Measurements from ENCODE around the gene TRABD2B.
"Not testable (repeated sequence)": the region's sequence is repeated elsewhere in the genome, so short reads cannot be mapped to it uniquely, and the experiment has no call there.

The TRABD2B gene

DNA sequence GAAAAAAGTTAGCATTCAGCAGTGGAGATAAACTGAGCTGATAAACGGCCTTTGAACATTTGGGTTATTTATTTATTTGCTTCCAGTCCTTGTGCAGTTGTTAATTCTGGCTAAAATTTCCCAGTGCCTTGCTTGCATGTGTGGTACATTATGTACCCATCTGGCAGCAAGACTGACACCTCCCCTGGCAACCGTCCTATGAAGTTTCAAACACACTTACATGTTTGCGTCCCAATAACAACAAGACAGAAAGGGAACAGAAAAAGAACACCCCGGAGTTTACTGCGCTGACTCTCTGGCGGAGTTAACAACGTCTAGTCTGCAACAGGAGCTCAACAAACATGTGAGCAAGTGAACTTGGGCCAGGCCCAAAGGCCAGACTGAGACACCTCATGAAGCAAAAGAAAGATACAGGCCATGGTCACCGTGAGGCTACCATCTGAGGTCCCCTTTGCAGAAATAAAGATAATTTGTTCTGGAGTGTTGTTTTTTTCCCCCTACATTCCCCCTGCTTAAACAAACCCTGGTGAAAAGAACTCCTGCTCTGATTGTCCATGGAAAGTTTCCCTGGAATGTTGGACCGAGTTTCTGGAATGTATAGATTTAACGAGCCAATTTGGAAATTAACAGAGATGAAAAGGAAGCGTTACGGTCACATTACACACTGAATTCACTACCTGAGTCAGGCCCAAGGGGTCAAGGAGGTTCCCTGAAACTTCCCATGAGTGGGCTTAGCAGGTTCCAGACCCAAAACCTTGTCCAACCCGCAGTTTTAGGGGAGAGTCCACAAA, 33.4 kb downstream of the TRABD2B start:
- FAIRE-seq, result no peak

- no peak for FAIRE-seq
Observed at GRCh38 chr1:47962750-47963492, 34.3 kb downstream of the TRABD2B start.

- FAIRE-seq, result not testable (repeated sequence)
Observed at GRCh38 chr1:47961835-47962234, 35.4 kb downstream of the TRABD2B start.

DNA sequence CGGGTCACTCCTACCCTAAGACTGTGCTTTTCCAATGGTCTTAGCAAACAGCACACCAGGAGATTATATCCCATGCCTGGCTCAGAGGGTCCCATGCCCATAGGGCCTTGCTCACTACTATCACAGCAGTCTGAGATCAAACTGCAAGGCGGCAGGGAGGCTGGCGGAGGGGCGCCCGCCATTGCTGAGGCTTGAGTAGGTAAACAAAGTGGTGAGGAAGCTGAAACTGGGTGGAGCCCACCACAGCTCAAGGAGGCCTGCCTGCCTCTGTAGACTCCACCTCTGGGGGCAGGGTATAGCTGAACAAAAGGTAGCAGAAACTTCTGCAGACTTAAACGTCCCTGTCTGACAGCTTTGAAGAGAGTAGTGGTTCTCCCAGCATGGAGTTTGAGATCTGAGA, 40.7 kb downstream of the TRABD2B start:
- FAIRE-seq, result not testable (repeated sequence)

DNA sequence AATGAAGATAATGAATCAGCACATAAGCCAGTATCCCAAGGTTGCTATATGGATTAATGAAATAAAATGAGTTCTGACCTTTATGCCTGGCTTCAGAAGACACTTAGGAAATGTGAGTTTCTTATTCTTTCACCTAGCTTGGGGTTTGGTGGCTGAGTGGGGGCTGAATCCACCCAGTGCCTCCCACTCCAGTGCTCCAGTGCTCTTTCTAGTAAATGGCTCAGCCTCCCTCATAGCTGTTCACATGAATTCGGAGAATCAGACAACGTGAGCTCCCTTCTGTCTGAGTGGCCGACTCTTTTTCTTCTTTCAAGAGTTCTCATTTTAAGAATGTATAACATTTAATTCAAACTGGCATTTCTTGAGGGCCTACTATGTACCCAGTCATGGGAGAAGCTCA, 43.5 kb downstream of the TRABD2B start:
- FAIRE-seq, result no peak

- FAIRE-seq, result no peak
Observed at GRCh38 chr1:47951545-47952235, 45.5 kb downstream of the TRABD2B start.

DNA sequence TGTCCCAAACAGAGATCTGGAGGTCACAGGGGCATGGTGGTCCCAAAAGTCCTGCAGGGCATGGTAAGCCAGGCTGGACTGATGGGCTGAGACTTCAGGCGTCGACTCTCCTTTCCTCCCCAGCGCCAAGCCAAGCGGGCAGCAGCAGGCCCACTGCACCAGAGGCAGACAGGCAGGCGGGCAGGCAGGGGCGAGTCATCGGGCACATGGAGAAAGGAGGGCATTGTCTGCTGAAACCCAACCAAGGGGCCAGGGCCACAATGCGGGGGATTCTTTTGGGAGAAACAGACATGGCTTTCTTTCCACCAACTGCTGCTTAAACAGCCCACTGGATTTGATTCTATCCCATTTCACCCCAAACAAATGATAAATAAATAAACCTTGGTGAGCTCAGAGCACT, 46.2 kb downstream of the TRABD2B start:
- FAIRE-seq, result no peak

- FAIRE-seq, result no peak
Observed at GRCh38 chr1:47950471-47950870, 46.7 kb downstream of the TRABD2B start.

GRCh38 chr1:47948126-47948525, 49.1 kb downstream of the TRABD2B start:
- no peak for FAIRE-seq

DNA sequence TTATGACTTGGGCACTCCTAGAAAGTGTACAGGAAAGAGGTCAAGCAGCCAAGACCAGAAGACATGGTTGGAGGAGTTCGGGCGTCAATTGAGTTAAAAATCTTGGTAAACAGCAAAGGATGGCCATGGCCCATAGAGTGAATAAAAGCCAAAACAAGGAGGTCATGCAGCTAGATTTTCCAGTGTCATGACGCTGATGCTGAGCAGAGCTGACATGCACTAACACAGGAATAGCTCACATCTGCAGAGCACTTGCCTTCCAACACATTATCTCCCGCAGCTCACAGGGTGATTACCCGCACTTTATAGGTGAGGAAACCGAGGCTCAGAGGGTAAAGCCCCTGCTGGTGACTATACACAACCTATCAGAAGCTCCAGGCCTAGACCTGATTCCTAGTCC, 49.7 kb downstream of the TRABD2B start:
- FAIRE-seq, result no peak

- FAIRE-seq, result no peak
Observed at GRCh38 chr1:47944561-47944960, 52.6 kb downstream of the TRABD2B start.

GRCh38 chr1:47942240-47942629, 55.0 kb downstream of the TRABD2B start:
- no peak for FAIRE-seq

DNA sequence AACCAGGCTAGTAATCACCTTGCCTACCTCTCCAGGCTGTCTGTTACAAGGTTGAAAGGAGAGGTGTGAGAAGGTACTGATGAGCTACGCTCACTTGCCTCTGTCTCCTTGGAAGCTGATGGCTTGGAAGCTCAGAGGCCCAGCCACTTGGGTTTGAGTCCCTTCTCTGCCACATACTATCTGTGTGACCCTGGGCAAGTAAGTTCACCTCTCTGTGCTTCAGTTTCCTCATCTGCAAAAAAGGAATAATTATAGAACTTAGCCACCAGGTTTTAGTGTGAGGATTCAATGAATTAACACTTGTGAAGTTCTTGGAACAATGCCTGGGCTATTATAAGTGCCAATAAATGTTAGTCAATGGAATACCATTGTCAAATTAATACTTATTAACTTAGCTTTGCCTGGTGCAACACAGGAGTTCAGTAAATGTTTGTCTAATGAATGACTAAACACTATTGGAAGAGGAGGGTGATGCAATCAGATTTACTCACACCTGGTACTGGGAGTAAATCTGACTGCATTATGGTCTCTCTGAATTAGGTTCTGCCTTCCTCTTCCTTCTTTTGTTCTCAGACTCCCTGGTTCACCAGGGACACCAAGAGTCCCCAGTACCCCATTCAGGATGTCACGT, 55.5 kb downstream of the TRABD2B start:
- peak; percentile 79 for FAIRE-seq

GRCh38 chr1:47940779-47941178, 56.4 kb downstream of the TRABD2B start:
- FAIRE-seq, result no peak

GRCh38 chr1:47940326-47940725, 56.9 kb downstream of the TRABD2B start:
- no peak for FAIRE-seq

GRCh38 chr1:47938520-47938919, 58.7 kb downstream of the TRABD2B start:
- FAIRE-seq, result no peak

DNA sequence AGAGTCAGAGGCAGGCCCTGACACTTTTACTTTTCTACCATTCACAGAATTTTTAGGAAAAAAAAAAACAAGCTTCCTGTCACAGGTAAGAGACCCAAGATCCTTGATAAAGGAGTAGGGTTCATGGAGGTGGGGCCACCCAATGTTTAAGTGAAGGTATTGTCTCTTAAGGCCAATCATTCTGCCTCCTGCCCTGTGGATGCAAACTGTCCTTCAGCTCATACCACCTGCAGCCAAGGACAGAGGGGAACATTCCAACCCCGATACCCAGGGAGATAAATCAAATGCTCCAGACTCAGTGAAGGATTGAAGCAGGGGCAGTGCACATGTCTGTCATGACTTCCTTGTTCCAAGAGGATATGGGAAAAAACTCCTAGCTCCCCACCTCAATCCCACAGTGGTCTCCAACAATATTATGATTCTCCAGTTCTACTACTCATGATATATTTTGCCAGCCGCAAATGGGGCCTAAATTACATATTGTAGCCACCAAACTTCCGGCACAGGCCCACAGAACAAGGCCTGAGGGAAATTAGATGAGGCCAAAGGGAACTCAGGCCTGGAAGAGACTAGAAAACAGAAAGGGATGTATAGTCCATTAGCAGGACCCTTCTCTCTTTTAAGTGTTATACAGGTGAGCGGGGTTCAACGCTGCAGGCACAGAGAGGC, 59.5 kb downstream of the TRABD2B start:
- FAIRE-seq, result no peak

- no peak for FAIRE-seq
Observed at GRCh38 chr1:47936916-47937551, 60.2 kb downstream of the TRABD2B start.

DNA sequence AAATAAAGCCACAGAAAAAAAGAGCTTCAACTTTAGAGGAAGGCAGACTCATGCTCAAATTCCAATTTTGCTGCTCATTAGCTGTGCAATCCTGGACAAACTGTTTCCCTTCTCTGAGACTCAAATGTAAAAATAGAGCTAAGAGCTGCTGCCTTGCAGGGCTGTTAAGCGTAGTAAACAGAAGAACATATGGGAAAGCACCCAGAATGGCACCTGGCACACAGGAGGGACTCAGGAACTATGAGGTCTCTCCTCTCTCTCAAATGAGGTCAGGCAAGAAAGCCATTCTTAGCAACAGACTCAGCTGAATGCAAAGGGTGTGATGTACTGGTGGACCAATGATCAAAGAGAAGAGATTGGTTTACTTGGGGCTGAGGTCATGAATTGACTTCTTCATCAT, 61.3 kb downstream of the TRABD2B start:
- no peak for FAIRE-seq

- no peak for FAIRE-seq
Observed at GRCh38 chr1:47935163-47935562, 62.0 kb downstream of the TRABD2B start.

DNA sequence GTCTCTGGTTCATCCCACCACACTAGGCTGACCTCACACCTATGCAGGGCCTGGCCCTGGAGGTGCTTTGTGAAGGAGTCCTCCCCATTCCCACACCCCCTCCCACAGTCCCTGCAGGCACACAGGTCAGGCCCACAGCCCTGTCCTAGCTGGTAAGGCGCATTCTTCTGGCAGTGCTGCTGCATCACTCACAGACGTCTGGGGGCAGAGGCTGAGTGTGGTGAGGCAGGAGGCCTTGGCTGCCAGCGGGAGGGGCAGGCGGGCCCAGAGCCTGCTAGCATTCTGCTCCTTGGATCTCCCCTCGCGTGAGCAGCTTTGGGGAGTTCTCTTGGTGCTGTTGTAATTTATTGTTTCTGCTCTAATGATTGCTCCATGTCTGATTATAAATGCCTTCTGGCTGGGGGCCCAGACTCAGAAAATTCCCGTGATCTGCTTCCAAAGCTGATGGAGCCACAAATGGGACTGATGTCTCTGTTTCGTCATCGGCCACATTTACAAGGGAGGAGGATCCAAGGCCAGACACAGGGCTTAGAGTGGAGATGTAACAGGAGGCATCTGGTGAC, 62.9 kb downstream of the TRABD2B start:
- FAIRE-seq, result no peak

GRCh38 chr1:47932743-47933142, 64.4 kb downstream of the TRABD2B start:
- no peak for FAIRE-seq

Data from islet of Langerhans (tissue), 1 donor.